ENCODE measurements around the gene KLRG1.

The KLRG1 gene

GRCh38 chr12:9051158-9051550, 61.8 kb downstream of the KLRG1 start:
- no peak for ATAC-seq
- TF ChIP-seq RARB (CRISPR knock-in tag; IDR thresholded peaks at IDR 0.05) = no peak

GRCh38 chr12:9052610-9053009, 63.3 kb downstream of the KLRG1 start:
- TF ChIP-seq CSDC2 (CRISPR knock-in tag; IDR thresholded peaks at IDR 0.05) (no peak), PPARA (CRISPR knock-in tag; IDR thresholded peaks at IDR 0.05; ENCODE audit: borderline replicate concordance) (no peak), ZC3H10 (CRISPR knock-in tag; IDR thresholded peaks at IDR 0.05) (no peak), CSRNP3 (CRISPR knock-in tag; IDR thresholded peaks at IDR 0.05) (no peak), ISL1 (CRISPR knock-in tag; IDR thresholded peaks at IDR 0.05) (peak; percentile 54), SNAI2 (CRISPR knock-in tag; IDR thresholded peaks at IDR 0.05) (no peak), ESRRG (CRISPR knock-in tag; IDR thresholded peaks at IDR 0.05) (no peak), CREB5 (CRISPR knock-in tag; IDR thresholded peaks at IDR 0.05; ENCODE audit: low read depth) (peak; percentile 64; the same call in 1 of the 2 replicates), PATZ1 (CRISPR knock-in tag; IDR thresholded peaks at IDR 0.05; ENCODE audit: borderline replicate concordance) (no peak), ZNF8 (CRISPR knock-in tag; IDR thresholded peaks at IDR 0.05) (no peak)
- peak; percentile 42; the same call in 2 of the 3 replicates for ATAC-seq

All from SK-N-SH treated with all-trans-retinoic acid at 6 μM for 48 hours (cell line).